B cell (primary cell): ENCODE data around the gene ELAVL2. TPM values are rescaled to one million over a fixed set of nuclear protein-coding genes. Genes with fewer than 3 reads are reported as not detected.

Experiments
- ATAC-seq: fragments of 200-7000 bp; cut with Tn5 transposase; one replicate; pipeline ENCODE4 v1.10.0; 2021; ENCODE audit warnings: low read depth, mild to moderate bottlenecking, moderate number of reproducible peaks, moderate library complexity
- CTCF ChIA-PET: fragments of 350-600 bp; sonication (Branson Sonifier 250); formaldehyde crosslinking; loops from one replicate; lab custom pipeline; 2021; ENCODE audit warnings: antibody characterized with exemption, inconsistent platforms; lab: Charles Lee
- POLR2A ChIA-PET: fragments of 350-600 bp; sonication (Branson Sonifier 250); formaldehyde crosslinking; loops from one replicate; lab custom pipeline; 2021; ENCODE audit warnings: antibody characterized with exemption; lab: Charles Lee
- DNase-seq: peaks from one replicate; pipeline ENCODE4 v3.0.0; 2013
- H2AFZ ChIP-seq: 2 replicates; pipeline ENCODE4 v1.6.1; 2012; ENCODE audit warnings: mild to moderate bottlenecking, low read depth, low read length; ENCODE audit not compliant: insufficient read depth, poor library complexity, severe bottlenecking
- H3K27ac ChIP-seq, 2 donors: 1 replicate in 1 of 2; 2 replicates in 1 of 2; pipeline ENCODE4 v1.5.1; 2012 to 2013; ENCODE audit warnings: low read length in 2 of 2, mild to moderate bottlenecking in 2 of 2, moderate library complexity in 1 of 2
- H3K27me3 ChIP-seq, 4 experiments: fragments of 200-600 bp in 1 of 4; sonication (generic) in 1 of 4; replicated peaks in 1 of 4; 1 replicate in 2 of 4; 2 replicates in 2 of 4; pipeline versions ENCODE4 v1.6.1 to v1.7.0; 2013 to 2016; ENCODE audit warnings: low read length in 3 of 4, mild to moderate bottlenecking in 2 of 4, mixed read lengths in 1 of 4, moderate library complexity in 1 of 4; ENCODE audit not compliant: insufficient read depth in 4 of 4, control insufficient read depth in 3 of 4; ENCODE audit errors: control extremely low read depth in 1 of 4
- H3K36me3 ChIP-seq, 2 experiments: replicated peaks in 1 of 2; 1 replicate in 1 of 2; 2 replicates in 1 of 2; pipeline versions ENCODE4 v1.6.1 to v1.7.1; 2013; ENCODE audit warnings: low read length in 1 of 2; ENCODE audit not compliant: insufficient read depth in 2 of 2, control insufficient read depth in 1 of 2; ENCODE audit errors: control extremely low read depth in 1 of 2, extremely low read depth in 1 of 2
- H3K4me1 ChIP-seq, 2 donors: fragments of 200-600 bp in 1 of 2; sonication (generic) in 1 of 2; 1 replicate in 1 of 2; 2 replicates in 1 of 2; pipeline versions ENCODE4 v1.5.1 to v1.6.1; 2013 to 2017; ENCODE audit warnings: low read length in 2 of 2; ENCODE audit not compliant: control insufficient read depth in 2 of 2, insufficient read depth in 2 of 2
- H3K4me2 ChIP-seq: replicated peaks from 2 replicates; pipeline ENCODE3; 2012; ENCODE audit warnings: mild to moderate bottlenecking, low read depth, low read length; ENCODE audit not compliant: poor library complexity, severe bottlenecking
- H3K4me3 ChIP-seq, 5 experiments: fragments of 200-600 bp in 1 of 5; sonication (generic) in 1 of 5; 1 replicate in 3 of 5; 2 replicates in 2 of 5; pipeline versions ENCODE4 v1.5.1 to v1.7.0; 2011 to 2016; ENCODE audit warnings: low read length in 4 of 5, mild to moderate bottlenecking in 4 of 5, low read depth in 2 of 5, control low read depth in 1 of 5, moderate library complexity in 1 of 5; ENCODE audit not compliant: insufficient read depth in 1 of 5; ENCODE audit errors: control extremely low read depth in 1 of 5, extremely low read depth in 1 of 5
- H3K79me2 ChIP-seq: fragments of 200-600 bp; sonication (generic); one replicate; pipeline ENCODE4 v1.6.0; 2016; ENCODE audit warnings: low read length; ENCODE audit not compliant: control insufficient read depth, insufficient read depth
- H3K9ac ChIP-seq: fragments of 200-600 bp; sonication (generic); 2 replicates; pipeline ENCODE4 v1.6.1; 2017; ENCODE audit warnings: mild to moderate bottlenecking, low read length, moderate library complexity
- H3K9me3 ChIP-seq, 3 donors: one replicate each; pipeline versions ENCODE4 v1.6.1 to v1.7.1; 2013; ENCODE audit warnings: low read length in 2 of 3; ENCODE audit not compliant: control insufficient read depth in 2 of 3, insufficient read depth in 1 of 3; ENCODE audit errors: control extremely low read depth in 1 of 3
- H4K20me1 ChIP-seq: 2 replicates; pipeline ENCODE4 v1.6.0; 2012; ENCODE audit warnings: mild to moderate bottlenecking, low read length; ENCODE audit not compliant: insufficient read depth, control insufficient read depth, poor library complexity, severe bottlenecking
- H3K27ac Mint-ChIP-seq: one replicate; pipeline ENCODE4 v1.8.0; 2021; ENCODE audit warnings: mixed read lengths
- H3K27me3 Mint-ChIP-seq: one replicate; pipeline ENCODE4 v1.8.0; 2021; ENCODE audit warnings: mixed read lengths
- H3K4me1 Mint-ChIP-seq: one replicate; pipeline ENCODE4 v1.8.0; 2021; ENCODE audit warnings: mixed read lengths
- H3K4me3 Mint-ChIP-seq: one replicate; pipeline ENCODE4 v1.8.0; 2021; ENCODE audit warnings: mixed read lengths
- H3K9me3 Mint-ChIP-seq: one replicate; pipeline ENCODE4 v1.8.0; 2022; ENCODE audit warnings: mixed read lengths; ENCODE audit not compliant: insufficient read depth
- CTCF ChIP-seq: fragments of 200-600 bp; IDR thresholded peaks from one replicate; pipeline ENCODE4 v1.8.0; 2022; ENCODE audit warnings: antibody characterized with exemption, mild to moderate bottlenecking
- EZH2 ChIP-seq: IDR thresholded peaks from 2 replicates; pipeline ENCODE4 v1.6.1; 2012; ENCODE audit warnings: borderline replicate concordance, low read depth, mild to moderate bottlenecking, moderate library complexity, low read length; ENCODE audit not compliant: insufficient read depth, poor library complexity, severe bottlenecking
- WGBS: methylation state at CpG from one replicate; pipeline ENCODE4 v1.1.5; 2013; ENCODE audit warnings: missing lambda C conversion rate; ENCODE audit not compliant: insufficient coverage; 5-methylcytosine and 5-hydroxymethylcytosine counted together
- intact Hi-C: fragments of 100-400 bp; cut with micrococcal nuclease; formaldehyde crosslinking; loops from one replicate; pipeline ENCODE4 v1.10.0; 2022
- polyA plus RNA-seq: library from polyadenylated mRNA; depleted of rRNA; stranded (reverse); fragments of >200 nt; gene quantifications from 2 replicates; pipeline ENCODE4 v1.2.3, GENCODE V29; 2012
- total RNA-seq, 2 donors: library from RNA; stranded (reverse); fragments of 120-200 nt in 1 of 2; gene quantifications; 1 replicate in 1 of 2; 2 replicates in 1 of 2; pipeline versions ENCODE4 v1.2.3 to v1.2.4, GENCODE V29; 2013 to 2022

Gene ELAVL2
- total and polyA plus RNA-seq, 2 donors (not counting 1 experiment from before 2014, with no cell fraction given): not detected

- intact Hi-C loops: no loop called here
- Histone ChIP-seq H3K9me3 (peaks cover 0 to 3% (median 0%) of the 10 kb centered on the region in 3 donors), H3K79me2 (no peaks in the 10 kb centered on the region), H3K4me1 (no peaks in the 10 kb centered on the region), H2AFZ (no peak overlapping the region), H3K4me3 (no peak overlapping the region), H3K36me3 (no peaks in the 10 kb centered on the region), H3K4me2 (no peak overlapping the region), H3K27ac (no peak overlapping the region), H4K20me1 (no peaks in the 10 kb centered on the region), H3K9ac (no peak overlapping the region), H3K27me3 (no peaks in the 10 kb centered on the region)
- ATAC-seq (no peak), DNase-seq (no peak)
- no CpG with 5 or more reads among the region's 4 CpGs for WGBS
- H3K4me3 Mint-ChIP-seq: no peak overlapping the region
- ChIA-PET POLR2A (no interaction called here), CTCF (no interaction called here)
- H3K27me3 Mint-ChIP-seq: no peaks in the 10 kb centered on the region
- H3K4me1 Mint-ChIP-seq: no peaks in the 10 kb centered on the region
- no peak for TF ChIP-seq CTCF
- no peak for TF ChIP-seq EZH2
- H3K27ac Mint-ChIP-seq: no peak overlapping the region
- peaks cover 2% of the 10 kb centered on the region for H3K9me3 Mint-ChIP-seq
Observed at GRCh38 chr9:23798325-23798724, 27.7 kb downstream of the ELAVL2 start.

- no peaks in the 10 kb centered on the region for H3K4me1 ChIP-seq
- no peaks in the 10 kb centered on the region for H3K27me3 ChIP-seq
- H3K9me3 Mint-ChIP-seq: peaks cover 2% of the 10 kb centered on the region
- H3K27me3 Mint-ChIP-seq: no peaks in the 10 kb centered on the region
- H3K4me1 Mint-ChIP-seq: no peaks in the 10 kb centered on the region
- 94% methylated on average over 3 of the region's 3 CpGs for WGBS
- no peaks in the 10 kb centered on the region for H4K20me1 ChIP-seq
- ChIA-PET CTCF (no interaction called here), POLR2A (no interaction called here)
- H3K9ac ChIP-seq: no peak overlapping the region
- intact Hi-C loops: no loop called here
- H2AFZ ChIP-seq: no peak overlapping the region
- no peaks in the 10 kb centered on the region for H3K36me3 ChIP-seq
- H3K79me2 ChIP-seq: no peaks in the 10 kb centered on the region
- TF ChIP-seq CTCF: no peak
- TF ChIP-seq EZH2: no peak
- no peak overlapping the region for H3K4me3 ChIP-seq
- DNase-seq: no peak
- H3K4me2 ChIP-seq: no peak overlapping the region
- H3K27ac Mint-ChIP-seq: no peak overlapping the region
- no peak for ATAC-seq
- H3K4me3 Mint-ChIP-seq: no peak overlapping the region
- no peak overlapping the region for H3K27ac ChIP-seq
- peaks cover 0 to 6% (median 0%) of the 10 kb centered on the region in 3 donors for H3K9me3 ChIP-seq
Observed at GRCh38 chr9:23796209-23796608, 29.8 kb downstream of the ELAVL2 start.
